HCT116 (cell line): ENCODE data around the gene SLC6A11. TPM values are rescaled to one million over a fixed set of nuclear protein-coding genes. Genes with fewer than 3 reads are reported as not detected.

Experiments
- ATAC-seq: fragments of 200-7000 bp; cut with Tn5 transposase; 2 replicates; pipeline ENCODE4 v1.9.1; 2020; ENCODE audit warnings: mild to moderate bottlenecking, moderate library complexity
- BruUV-seq: library from RNA; stranded (reverse); fragments of 400-500 nt; replicated peaks from 2 replicates; lab custom pipeline; 2021; lab: Mats Ljungman, UMichigan
- CTCF ChIA-PET: fragments of 300-600 bp; sonication (Branson Sonifier 250); formaldehyde crosslinking; loops from one replicate; lab custom pipeline; 2021; ENCODE audit warnings: antibody characterized with exemption; lab: Charles Lee
- POLR2A ChIA-PET: fragments of 300-600, 350-600 bp; sonication (Branson Sonifier 250); formaldehyde crosslinking; loops from one replicate; lab custom pipeline; 2021; ENCODE audit warnings: antibody characterized with exemption; lab: Charles Lee
- RAD21 ChIA-PET, 2 experiments: fragments of 300-600 bp; sonication (Branson Sonifier 250); formaldehyde crosslinking; loops; one replicate each; lab custom pipeline; 2023; ENCODE audit warnings: low total read pairs in 2 of 2; ENCODE audit not compliant: uncharacterized antibody in 2 of 2, unreplicated experiment in 2 of 2, low non-redundant PET in 1 of 2; lab: Charles Lee
- DNase-seq: peaks from one replicate; pipeline ENCODE4 v3.0.0-alpha.2; 2010; ENCODE audit warnings: low read depth, low spot score
- H2AFZ ChIP-seq: fragments of 200-600 bp; shearing (Covaris generic), sonication (generic); 2 replicates; pipeline ENCODE4 v1.6.1; 2017; ENCODE audit warnings: low read depth, mixed run types, mixed read lengths, antibody characterized with exemption, low read length; ENCODE audit not compliant: poor library complexity, severe bottlenecking
- H3K27ac ChIP-seq: 2 replicates; pipeline ENCODE4 v1.5.1; 2012; ENCODE audit warnings: low read depth, low read length
- H3K27me3 ChIP-seq: fragments of 200-600 bp; sonication (generic); 2 replicates; pipeline ENCODE4 v1.6.1; 2016; ENCODE audit warnings: mixed run types, low read length, mixed read lengths; ENCODE audit not compliant: insufficient read depth
- H3K36me3 ChIP-seq, 2 experiments: fragments of 200-500 bp in 1 of 2; fragments of 200-600 bp in 1 of 2; sonication (Bioruptor generic) in 1 of 2; sonication (generic) in 1 of 2; 2 replicates each; pipeline versions ENCODE4 v1.5.1 to v1.6.1; 2014 to 2016; ENCODE audit warnings: low read length in 2 of 2, inconsistent platforms in 1 of 2, mixed read lengths in 1 of 2, mixed run types in 1 of 2; ENCODE audit not compliant: insufficient read depth in 2 of 2, control insufficient read depth in 1 of 2
- H3K4me1 ChIP-seq, 2 experiments: fragments of 200-600 bp in 1 of 2; sonication (generic) in 1 of 2; 2 replicates each; pipeline versions ENCODE4 v1.5.1 to v1.6.1; 2012 to 2017; ENCODE audit warnings: low read length in 2 of 2, inconsistent platforms in 1 of 2, mild to moderate bottlenecking in 1 of 2, mixed read lengths in 1 of 2, mixed run types in 1 of 2, moderate library complexity in 1 of 2; ENCODE audit not compliant: insufficient read depth in 2 of 2, control insufficient read depth in 1 of 2
- H3K4me2 ChIP-seq: fragments of 200-600 bp; sonication (generic); 2 replicates; pipeline ENCODE4 v1.6.1; 2017; ENCODE audit warnings: mixed run types, low read length, mixed read lengths
- H3K4me3 ChIP-seq, 2 experiments: fragments of 200-600 bp in 1 of 2; sonication (generic) in 1 of 2; replicated peaks in 1 of 2; 2 replicates each; pipeline ENCODE4 v1.5.1; 2011 to 2016; ENCODE audit warnings: low read length in 2 of 2, control low read depth in 1 of 2, low read depth in 1 of 2, mild to moderate bottlenecking in 1 of 2, mixed read lengths in 1 of 2, mixed run types in 1 of 2
- H3K79me2 ChIP-seq: fragments of 200-600 bp; sonication (generic); 2 replicates; pipeline ENCODE4 v1.6.1; 2017; ENCODE audit warnings: mild to moderate bottlenecking, mixed run types, low read length, moderate library complexity, mixed read lengths; ENCODE audit not compliant: insufficient read depth
- H3K9ac ChIP-seq: fragments of 200-600 bp; sonication (generic); 2 replicates; pipeline ENCODE4 v1.6.1; 2016; ENCODE audit warnings: low read length, mixed read lengths
- H3K9me2 ChIP-seq: fragments of 200-600 bp; sonication (generic), shearing (Covaris generic); 2 replicates; pipeline ENCODE4 v1.6.1; 2017; ENCODE audit warnings: mixed run types, mild to moderate bottlenecking, moderate library complexity; ENCODE audit not compliant: insufficient read depth
- H3K9me3 ChIP-seq, 2 experiments: fragments of 200-500 bp in 1 of 2; fragments of 200-600 bp in 1 of 2; sonication (Bioruptor generic) in 1 of 2; sonication (generic) in 1 of 2; 2 replicates each; pipeline ENCODE4 v1.6.1; 2014 to 2017; ENCODE audit warnings: low read length in 2 of 2, mixed read lengths in 2 of 2, inconsistent platforms in 1 of 2, low read depth in 1 of 2, mild to moderate bottlenecking in 1 of 2, mixed run types in 1 of 2, moderate library complexity in 1 of 2; ENCODE audit not compliant: control insufficient read depth in 1 of 2, insufficient read depth in 1 of 2
- H4K20me1 ChIP-seq: fragments of 200-600 bp; sonication (generic), shearing (Covaris generic); 2 replicates; pipeline ENCODE4 v1.6.1; 2017; ENCODE audit warnings: mixed run types, mild to moderate bottlenecking, moderate library complexity; ENCODE audit not compliant: insufficient read depth
- CEBPB ChIP-seq: IDR thresholded peaks from 2 replicates; pipeline ENCODE4 v1.6.1; 2012; ENCODE audit warnings: low read depth
- EZH2 ChIP-seq: fragments of 200-600 bp; sonication (generic); IDR thresholded peaks from 2 replicates; pipeline ENCODE4 v1.6.1; 2017; ENCODE audit warnings: antibody characterized with exemption, mixed run types
- EZH2phosphoT487 ChIP-seq: fragments of 200-600 bp; IDR thresholded peaks from 2 replicates; pipeline ENCODE4 v1.6.1; 2018; ENCODE audit warnings: antibody characterized with exemption, borderline replicate concordance
- FOSL1 ChIP-seq: IDR thresholded peaks from 2 replicates; pipeline ENCODE4 v1.6.1; 2012; ENCODE audit warnings: low read depth
- JUND ChIP-seq: IDR thresholded peaks from 2 replicates; pipeline ENCODE4 v1.6.1; 2012
- POLR2AphosphoS5 ChIP-seq: IDR thresholded peaks from 2 replicates; pipeline ENCODE4 v1.6.1; 2011; ENCODE audit warnings: mild to moderate bottlenecking, low read depth, low read length, moderate library complexity
- SIN3A ChIP-seq: IDR thresholded peaks from 2 replicates; pipeline ENCODE4 v1.6.1; 2012; ENCODE audit warnings: low read depth
- SP1 ChIP-seq: IDR thresholded peaks from 2 replicates; pipeline ENCODE4 v1.6.1; 2012; ENCODE audit warnings: low read depth
- SRF ChIP-seq: IDR thresholded peaks from 2 replicates; pipeline ENCODE4 v1.6.1; 2012; ENCODE audit warnings: low read depth
- TCF7L2 ChIP-seq: IDR thresholded peaks from 2 replicates; pipeline ENCODE4 v1.7.0; 2011; ENCODE audit warnings: borderline replicate concordance, inconsistent platforms; ENCODE audit not compliant: insufficient read depth, insufficient read length; ENCODE audit errors: extremely low read depth
- ZNF274 ChIP-seq: fragments of 200-500 bp; sonication (Bioruptor generic); IDR thresholded peaks from 2 replicates; pipeline ENCODE4 v1.6.1; 2014; ENCODE audit warnings: mild to moderate bottlenecking, low read depth, low read length, inconsistent platforms
- intact Hi-C: fragments of 100-400 bp; cut with micrococcal nuclease; formaldehyde crosslinking; loops from 2 replicates; pipeline ENCODE4 v1.10.0; 2022
- total RNA-seq: library from RNA; stranded (reverse); gene quantifications from one replicate; pipeline ENCODE4 v1.2.1, GENCODE V29; 2021; ENCODE audit not compliant: unreplicated experiment
- TF ChIP-seq, protein P1 (sequence below): IDR thresholded peaks from 2 replicates; pipeline ENCODE4 v1.6.1; 2011; ENCODE audit warnings: mild to moderate bottlenecking, low read length, moderate library complexity; ENCODE audit not compliant: insufficient replicate concordance; ENCODE audit errors: extremely low read depth
- TF ChIP-seq, protein P2 (sequence below): IDR thresholded peaks from 2 replicates; pipeline ENCODE4 v1.6.1; 2012
- TF ChIP-seq, protein P3 (sequence below): IDR thresholded peaks from 2 replicates; pipeline ENCODE4 v1.6.1; 2012; ENCODE audit warnings: low read depth

Gene SLC6A11
- total RNA-seq, 1 experiment from 2014 or later, result not detected

DNA sequence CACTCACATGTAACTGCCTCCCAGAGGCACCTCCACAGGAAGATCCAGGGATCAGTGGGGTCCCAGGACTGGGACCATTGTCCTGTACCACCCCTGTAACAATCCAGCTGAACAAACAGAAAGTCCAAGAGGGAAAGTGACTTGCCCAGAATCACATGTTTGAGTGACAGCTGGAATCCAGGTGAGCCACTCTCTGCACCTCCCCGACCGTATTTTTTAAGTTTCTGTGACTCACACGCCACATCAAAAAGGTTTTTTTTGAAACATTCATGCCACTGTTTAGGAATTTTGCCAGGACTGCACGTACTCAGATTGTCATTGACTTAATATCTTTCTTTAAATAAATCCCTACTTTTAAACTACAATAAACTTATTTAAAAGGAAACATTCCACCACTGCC is 166.8 kb downstream of the SLC6A11 start:
- no peaks in the 10 kb centered on the region for H3K9me2 ChIP-seq
- peak overlapping the region; percentile 52 for H3K4me2 ChIP-seq
- H3K9me3 ChIP-seq, result no peaks in the 10 kb centered on the region
- no peak overlapping the region for H3K9ac ChIP-seq
- no peaks in the 10 kb centered on the region for H4K20me1 ChIP-seq
- 0 out of 2 replicates have a peak, but pooled peaks have one; percentile 24 for TF ChIP-seq POLR2AphosphoS5
- no peak for TF ChIP-seq EZH2
- TF ChIP-seq, protein P1, sequence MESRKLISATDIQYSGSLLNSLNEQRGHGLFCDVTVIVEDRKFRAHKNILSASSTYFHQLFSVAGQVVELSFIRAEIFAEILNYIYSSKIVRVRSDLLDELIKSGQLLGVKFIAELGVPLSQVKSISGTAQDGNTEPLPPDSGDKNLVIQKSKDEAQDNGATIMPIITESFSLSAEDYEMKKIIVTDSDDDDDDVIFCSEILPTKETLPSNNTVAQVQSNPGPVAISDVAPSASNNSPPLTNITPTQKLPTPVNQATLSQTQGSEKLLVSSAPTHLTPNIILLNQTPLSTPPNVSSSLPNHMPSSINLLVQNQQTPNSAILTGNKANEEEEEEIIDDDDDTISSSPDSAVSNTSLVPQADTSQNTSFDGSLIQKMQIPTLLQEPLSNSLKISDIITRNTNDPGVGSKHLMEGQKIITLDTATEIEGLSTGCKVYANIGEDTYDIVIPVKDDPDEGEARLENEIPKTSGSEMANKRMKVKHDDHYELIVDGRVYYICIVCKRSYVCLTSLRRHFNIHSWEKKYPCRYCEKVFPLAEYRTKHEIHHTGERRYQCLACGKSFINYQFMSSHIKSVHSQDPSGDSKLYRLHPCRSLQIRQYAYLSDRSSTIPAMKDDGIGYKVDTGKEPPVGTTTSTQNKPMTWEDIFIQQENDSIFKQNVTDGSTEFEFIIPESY, result no peak
- TF ChIP-seq TCF7L2, result peak; percentile 55
- TF ChIP-seq SRF, result no peak
- TF ChIP-seq CEBPB, result peak; percentile 46; the same call in 1 of the 2 replicates
- TF ChIP-seq SIN3A, result peak; percentile 68
- no peak for TF ChIP-seq EZH2phosphoT487
- peak; percentile 74 for TF ChIP-seq FOSL1
- TF ChIP-seq JUND, result peak; percentile 66
- TF ChIP-seq SP1, result peak; percentile 39; the same call in 1 of the 2 replicates
- TF ChIP-seq, protein P2, sequence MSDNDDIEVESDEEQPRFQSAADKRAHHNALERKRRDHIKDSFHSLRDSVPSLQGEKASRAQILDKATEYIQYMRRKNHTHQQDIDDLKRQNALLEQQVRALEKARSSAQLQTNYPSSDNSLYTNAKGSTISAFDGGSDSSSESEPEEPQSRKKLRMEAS, result peak; percentile 72
- TF ChIP-seq, protein P3, sequence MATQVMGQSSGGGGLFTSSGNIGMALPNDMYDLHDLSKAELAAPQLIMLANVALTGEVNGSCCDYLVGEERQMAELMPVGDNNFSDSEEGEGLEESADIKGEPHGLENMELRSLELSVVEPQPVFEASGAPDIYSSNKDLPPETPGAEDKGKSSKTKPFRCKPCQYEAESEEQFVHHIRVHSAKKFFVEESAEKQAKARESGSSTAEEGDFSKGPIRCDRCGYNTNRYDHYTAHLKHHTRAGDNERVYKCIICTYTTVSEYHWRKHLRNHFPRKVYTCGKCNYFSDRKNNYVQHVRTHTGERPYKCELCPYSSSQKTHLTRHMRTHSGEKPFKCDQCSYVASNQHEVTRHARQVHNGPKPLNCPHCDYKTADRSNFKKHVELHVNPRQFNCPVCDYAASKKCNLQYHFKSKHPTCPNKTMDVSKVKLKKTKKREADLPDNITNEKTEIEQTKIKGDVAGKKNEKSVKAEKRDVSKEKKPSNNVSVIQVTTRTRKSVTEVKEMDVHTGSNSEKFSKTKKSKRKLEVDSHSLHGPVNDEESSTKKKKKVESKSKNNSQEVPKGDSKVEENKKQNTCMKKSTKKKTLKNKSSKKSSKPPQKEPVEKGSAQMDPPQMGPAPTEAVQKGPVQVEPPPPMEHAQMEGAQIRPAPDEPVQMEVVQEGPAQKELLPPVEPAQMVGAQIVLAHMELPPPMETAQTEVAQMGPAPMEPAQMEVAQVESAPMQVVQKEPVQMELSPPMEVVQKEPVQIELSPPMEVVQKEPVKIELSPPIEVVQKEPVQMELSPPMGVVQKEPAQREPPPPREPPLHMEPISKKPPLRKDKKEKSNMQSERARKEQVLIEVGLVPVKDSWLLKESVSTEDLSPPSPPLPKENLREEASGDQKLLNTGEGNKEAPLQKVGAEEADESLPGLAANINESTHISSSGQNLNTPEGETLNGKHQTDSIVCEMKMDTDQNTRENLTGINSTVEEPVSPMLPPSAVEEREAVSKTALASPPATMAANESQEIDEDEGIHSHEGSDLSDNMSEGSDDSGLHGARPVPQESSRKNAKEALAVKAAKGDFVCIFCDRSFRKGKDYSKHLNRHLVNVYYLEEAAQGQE, result no peak
- no peak for TF ChIP-seq ZNF274
- POLR2A ChIA-PET, result no interaction called here
- intact Hi-C loops, result loop anchor here (2.0 kb wide), 1 partner anchor 32 kb away; no protein-coding TSS in a partner anchor
- no peak overlapping the region for H3K4me3 ChIP-seq
- H3K27ac ChIP-seq, result no peak overlapping the region
- no peaks in the 10 kb centered on the region for H3K79me2 ChIP-seq
- H2AFZ ChIP-seq, result peak overlapping the region; percentile 81
- H3K36me3 ChIP-seq, result no peaks in the 10 kb centered on the region
- DNase-seq (peak; percentile 59), ATAC-seq (peak; percentile 69)
- H3K4me1 ChIP-seq, result peaks cover 6 to 13% of the 10 kb centered on the region in 2 experiments
- H3K27me3 ChIP-seq, result peaks cover 59% of the 10 kb centered on the region
- BruUV-seq, result no TSS peak
- RAD21 ChIA-PET, result interaction anchor here in 1 of 2 experiments (0.6 kb wide), 1 partner anchor 1827 kb away, joined by 3 read pairs; no protein-coding TSS in a partner anchor
- CTCF ChIA-PET, result interaction anchor here (0.8 to 1.9 kb wide), 4 partner anchors 14 to 352 kb away, joined by 3 to 7 read pairs (median 4); no protein-coding TSS in a partner anchor
